ENCODE data around the gene CKM.

Gene CKM

DNA sequence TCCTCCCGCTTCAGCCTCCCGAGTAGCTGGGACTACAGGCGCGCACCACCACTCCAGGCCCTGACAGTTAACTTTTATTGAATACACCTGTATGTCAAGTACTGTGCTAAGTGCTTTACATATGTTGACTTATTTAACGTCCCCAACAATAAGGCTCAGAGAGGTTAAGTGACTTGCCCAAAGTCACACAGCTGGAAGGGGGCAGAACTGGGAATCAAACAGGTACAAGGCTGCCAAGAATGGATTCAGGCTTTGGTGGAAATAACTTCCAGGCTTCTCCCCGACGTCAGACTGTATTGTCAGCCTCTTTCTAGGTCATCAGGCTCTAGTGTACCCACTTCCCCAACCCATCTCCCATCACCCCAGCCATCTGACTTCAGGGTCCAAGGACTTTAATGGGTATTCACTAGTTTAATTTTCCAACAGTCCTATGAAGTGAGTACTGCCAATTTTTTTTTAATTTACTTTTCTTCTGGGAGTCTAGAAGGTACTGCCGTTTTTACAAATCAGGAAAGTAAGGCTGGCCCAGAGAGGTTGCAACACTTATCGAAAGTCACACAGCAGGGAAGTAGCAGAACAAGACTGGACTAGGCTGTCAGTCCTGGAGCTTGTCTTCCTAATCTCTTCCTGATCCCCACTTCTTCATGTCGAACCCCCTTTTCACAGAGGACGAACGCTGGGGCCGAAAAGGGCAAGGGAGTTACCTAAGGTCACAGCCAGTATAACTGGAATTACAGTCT, 4.9 kb upstream of the CKM start:
- TF ChIP-seq, protein P1, sequence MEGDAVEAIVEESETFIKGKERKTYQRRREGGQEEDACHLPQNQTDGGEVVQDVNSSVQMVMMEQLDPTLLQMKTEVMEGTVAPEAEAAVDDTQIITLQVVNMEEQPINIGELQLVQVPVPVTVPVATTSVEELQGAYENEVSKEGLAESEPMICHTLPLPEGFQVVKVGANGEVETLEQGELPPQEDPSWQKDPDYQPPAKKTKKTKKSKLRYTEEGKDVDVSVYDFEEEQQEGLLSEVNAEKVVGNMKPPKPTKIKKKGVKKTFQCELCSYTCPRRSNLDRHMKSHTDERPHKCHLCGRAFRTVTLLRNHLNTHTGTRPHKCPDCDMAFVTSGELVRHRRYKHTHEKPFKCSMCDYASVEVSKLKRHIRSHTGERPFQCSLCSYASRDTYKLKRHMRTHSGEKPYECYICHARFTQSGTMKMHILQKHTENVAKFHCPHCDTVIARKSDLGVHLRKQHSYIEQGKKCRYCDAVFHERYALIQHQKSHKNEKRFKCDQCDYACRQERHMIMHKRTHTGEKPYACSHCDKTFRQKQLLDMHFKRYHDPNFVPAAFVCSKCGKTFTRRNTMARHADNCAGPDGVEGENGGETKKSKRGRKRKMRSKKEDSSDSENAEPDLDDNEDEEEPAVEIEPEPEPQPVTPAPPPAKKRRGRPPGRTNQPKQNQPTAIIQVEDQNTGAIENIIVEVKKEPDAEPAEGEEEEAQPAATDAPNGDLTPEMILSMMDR (IDR thresholded peaks at IDR 0.05; ENCODE audit: extremely low read depth, missing control alignments) = no peak
- no peak for DNase-seq (ENCODE audit: low spot score)

DNA sequence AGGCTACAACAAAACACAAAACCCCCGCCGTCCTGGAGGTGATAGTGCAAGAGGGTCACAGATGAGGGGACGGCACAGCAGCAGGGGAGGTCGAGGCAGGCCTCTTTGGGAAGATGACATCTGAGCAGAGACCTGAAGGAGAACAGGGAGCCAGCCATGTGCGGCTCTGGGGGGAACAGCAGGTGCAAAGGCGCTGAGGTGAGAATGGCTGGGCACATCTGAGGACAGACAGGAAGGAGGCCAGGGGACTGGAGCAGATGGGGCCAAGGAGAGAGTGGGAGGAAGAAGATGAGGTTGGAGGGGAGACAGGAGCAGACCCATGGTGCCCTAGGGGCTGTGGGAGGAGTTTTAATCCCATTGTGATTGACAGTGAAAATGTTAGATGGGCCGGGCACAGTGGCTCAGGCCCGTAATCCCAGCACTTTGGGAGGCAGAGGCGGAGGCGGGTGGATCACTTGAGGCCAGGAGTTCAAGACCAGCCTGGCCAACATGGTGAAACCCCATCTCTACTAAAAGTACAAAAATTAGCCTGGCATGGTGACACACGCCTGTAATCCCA, 1.8 kb upstream of the CKM start:
- DNase-seq (ENCODE audit: low spot score) = no peak
- TF ChIP-seq, protein P1 (IDR thresholded peaks at IDR 0.05; ENCODE audit: extremely low read depth, missing control alignments) = no peak

DNA sequence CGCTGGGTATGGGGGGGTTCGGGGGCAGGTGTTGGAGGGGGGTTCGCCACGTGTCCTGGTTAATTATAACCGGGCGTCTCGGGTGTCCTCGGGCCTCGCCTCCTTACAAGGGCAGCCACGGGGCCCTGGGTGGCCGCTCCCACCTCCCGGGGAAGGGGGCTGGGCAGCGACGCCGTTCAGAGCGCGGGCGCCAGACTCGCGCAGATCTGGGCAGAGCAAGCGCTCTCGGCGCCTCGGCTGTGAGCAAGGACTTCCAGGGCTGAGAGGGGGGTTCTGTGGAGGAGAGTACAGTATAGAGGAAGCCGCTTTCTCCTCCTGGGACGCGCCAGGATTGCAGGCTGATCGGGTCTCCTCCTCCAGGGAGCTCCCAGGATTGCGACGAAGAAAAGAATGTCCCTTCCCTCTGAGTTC, 1.0 kb upstream of the CKM start:
- no peak for DNase-seq (ENCODE audit: low spot score)
- TF ChIP-seq, protein P1 (IDR thresholded peaks at IDR 0.05; ENCODE audit: extremely low read depth, missing control alignments) = no peak

DNA sequence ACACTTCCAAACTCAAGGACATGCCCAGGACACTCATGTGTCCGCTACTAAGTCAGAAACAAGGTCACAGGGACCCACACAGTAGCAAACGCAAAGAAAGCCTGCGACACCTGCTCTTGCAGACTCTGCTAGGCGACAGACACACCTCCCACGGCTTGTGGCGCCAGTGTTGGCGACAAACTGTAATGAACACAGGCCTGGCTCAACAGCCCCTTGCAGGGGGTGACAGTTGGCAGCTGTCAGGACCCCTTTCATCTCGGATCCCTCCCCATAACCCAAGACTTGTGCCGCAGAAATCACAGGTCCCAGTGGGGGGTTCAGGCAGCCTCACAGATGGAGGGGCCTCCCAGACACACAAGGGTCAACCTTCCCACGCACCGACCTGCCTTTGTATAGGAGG, 364 bp downstream of the CKM start:
- DNase-seq (ENCODE audit: low spot score) = no peak
- TF ChIP-seq, protein P1 (IDR thresholded peaks at IDR 0.05; ENCODE audit: extremely low read depth, missing control alignments) = no peak

DNA sequence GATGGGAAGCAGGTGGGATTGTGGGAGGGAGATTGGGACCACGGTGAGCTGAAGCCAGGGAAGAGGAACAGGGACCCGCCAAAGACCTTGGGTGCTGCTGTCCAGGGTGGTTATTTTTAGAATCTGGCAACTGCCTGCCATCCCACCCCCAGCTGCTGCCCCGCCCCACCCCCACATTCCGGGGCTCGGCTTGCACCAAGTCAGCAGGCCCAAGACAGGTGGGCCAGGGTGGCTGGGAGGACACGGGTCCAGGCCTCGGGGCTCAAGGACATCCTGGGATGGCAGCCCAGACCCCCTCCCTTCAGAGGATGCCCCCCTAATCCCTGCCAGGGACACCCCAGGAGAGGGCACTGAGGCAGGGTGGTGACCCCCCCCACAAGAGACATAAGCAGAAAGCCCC, 827 bp downstream of the CKM start:
- DNase-seq (ENCODE audit: low spot score) = no peak
- TF ChIP-seq, protein P1 (IDR thresholded peaks at IDR 0.05; ENCODE audit: extremely low read depth, missing control alignments) = no peak

DNA sequence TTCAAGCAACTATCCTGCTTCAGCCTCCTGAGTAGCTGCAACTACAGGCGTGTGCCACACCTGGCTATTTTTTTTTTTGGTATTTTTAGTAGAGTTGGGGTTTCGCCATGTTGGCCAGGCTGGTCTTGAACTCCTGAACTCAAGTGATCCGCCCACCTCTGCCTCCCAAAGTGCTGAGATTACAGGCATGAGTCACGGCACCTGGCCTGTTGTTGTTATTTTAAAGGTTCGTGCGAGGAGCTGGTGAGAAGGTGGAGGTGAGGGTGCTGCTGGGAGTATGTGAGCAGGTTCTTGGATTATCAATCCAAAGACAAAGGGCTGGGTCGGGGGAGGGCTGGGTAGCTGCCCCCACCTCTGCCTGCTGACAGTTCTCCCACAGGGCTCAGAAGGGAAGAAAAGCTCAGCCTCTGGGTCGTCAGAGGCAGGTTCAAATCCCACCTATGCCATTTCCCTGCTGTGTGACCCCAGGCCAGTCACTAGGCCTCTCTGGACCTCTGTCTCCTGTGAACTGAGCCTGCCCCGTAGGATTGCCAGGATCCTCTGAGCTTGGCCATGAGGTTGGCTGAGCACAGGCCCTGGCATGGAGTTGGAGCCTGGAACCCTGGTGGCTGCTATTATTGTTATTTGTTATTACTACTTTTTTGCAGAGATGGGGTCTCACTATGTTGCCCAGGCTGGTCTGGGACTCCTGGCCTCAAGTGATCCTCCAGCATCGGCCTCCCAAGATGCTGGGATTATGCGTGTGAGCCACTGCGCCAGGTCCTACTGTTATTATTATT, 1.5 kb downstream of the CKM start:
- TF ChIP-seq, protein P1 (IDR thresholded peaks at IDR 0.05; ENCODE audit: extremely low read depth, missing control alignments) = no peak

DNA sequence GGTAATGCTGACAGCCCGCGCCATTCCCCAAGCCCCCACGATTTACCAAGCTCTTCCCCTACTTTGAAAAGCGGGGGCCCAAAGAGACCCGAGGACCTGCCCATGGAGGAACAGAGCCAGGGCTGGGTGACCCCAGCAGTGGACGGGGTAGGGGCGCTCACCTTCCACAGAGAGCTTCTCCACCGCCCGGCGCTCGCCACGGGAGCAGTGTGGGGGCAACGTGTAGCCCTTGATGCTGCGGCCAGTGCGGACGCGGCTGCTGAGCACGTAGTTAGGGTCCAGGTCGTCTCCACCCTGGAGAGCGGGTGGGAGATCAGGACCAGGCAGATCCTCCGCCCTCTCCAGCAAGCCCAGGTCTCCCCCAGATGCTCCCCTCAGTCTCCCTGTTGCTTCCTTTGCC, 7.4 kb downstream of the CKM start:
- DNase-seq (ENCODE audit: low spot score) = no peak
- TF ChIP-seq, protein P1 (IDR thresholded peaks at IDR 0.05; ENCODE audit: extremely low read depth, missing control alignments) = no peak

More for the DNA sequence above, 1.5 kb downstream of the CKM start:
- DNase-seq (ENCODE audit: low spot score) = no peak
